Loucy (cell line): ENCODE results near the gene NUAK2.

Source experiments
- H2AFZ ChIP-seq: fragments of 200-600 bp; sonication (generic); 2 replicates; pipeline ENCODE4 v1.6.0; 2016; ENCODE audit warnings: antibody characterized with exemption, mild to moderate bottlenecking, low read length, moderate library complexity
- H3F3A ChIP-seq: fragments of 200-600 bp; 2 replicates; pipeline ENCODE4 v1.6.0; 2016; ENCODE audit warnings: antibody characterized with exemption, low read depth, mild to moderate bottlenecking
- H3K27me3 ChIP-seq: fragments of 200-600 bp; sonication (generic); 2 replicates; pipeline ENCODE4 v1.6.1; 2014; ENCODE audit warnings: low read length, mild to moderate bottlenecking; ENCODE audit not compliant: insufficient read depth, poor library complexity, severe bottlenecking
- H3K36me3 ChIP-seq: fragments of 200-600 bp; sonication (generic); 2 replicates; pipeline ENCODE4 v1.6.1; 2016; ENCODE audit warnings: low read length; ENCODE audit not compliant: insufficient read depth
- H3K4me1 ChIP-seq: fragments of 200-600 bp; sonication (generic); 2 replicates; pipeline ENCODE4 v1.5.1; 2014; ENCODE audit warnings: low read length, mild to moderate bottlenecking; ENCODE audit not compliant: insufficient read depth, poor library complexity, severe bottlenecking
- H3K4me2 ChIP-seq: fragments of 200-600 bp; sonication (generic); 2 replicates; pipeline ENCODE4 v1.6.0; 2014; ENCODE audit warnings: antibody characterized with exemption, low read length, low read depth, mild to moderate bottlenecking; ENCODE audit not compliant: poor library complexity, severe bottlenecking
- H3K4me3 ChIP-seq: fragments of 200-600 bp; sonication (generic); 2 replicates; pipeline ENCODE4 v1.5.1; 2014; ENCODE audit warnings: low read length, mild to moderate bottlenecking, mixed read lengths; ENCODE audit not compliant: poor library complexity, severe bottlenecking
- H3K79me2 ChIP-seq: fragments of 200-600 bp; sonication (generic); 2 replicates; pipeline ENCODE4 v1.6.1; 2014; ENCODE audit warnings: low read length; ENCODE audit not compliant: insufficient read depth
- H3K9ac ChIP-seq: fragments of 200-600 bp; sonication (generic); 2 replicates; pipeline ENCODE4 v1.6.0; 2014; ENCODE audit warnings: mild to moderate bottlenecking, low read depth, low read length, moderate library complexity; ENCODE audit not compliant: poor library complexity, severe bottlenecking
- H3K9me2 ChIP-seq: fragments of 200-600 bp; sonication (generic); replicated peaks from 2 replicates; pipeline ENCODE4 v1.6.1; 2016; ENCODE audit warnings: low read depth, low read length, mixed read lengths
- H3K9me3 ChIP-seq: fragments of 200-600 bp; sonication (generic); 2 replicates; pipeline ENCODE4 v1.6.1; 2014; ENCODE audit warnings: mild to moderate bottlenecking, antibody characterized with exemption, low read length, low read depth; ENCODE audit not compliant: insufficient read depth
- H4K20me1 ChIP-seq: fragments of 200-600 bp; sonication (generic); 2 replicates; pipeline ENCODE4 v1.6.0; 2014; ENCODE audit warnings: antibody characterized with exemption, low read length, mild to moderate bottlenecking; ENCODE audit not compliant: insufficient read depth, poor library complexity, severe bottlenecking
- EZH2phosphoT487 ChIP-seq: fragments of 200-600 bp; IDR thresholded peaks from 2 replicates; pipeline ENCODE4 v1.6.1; 2018; ENCODE audit warnings: antibody characterized with exemption, mild to moderate bottlenecking, moderate library complexity, borderline replicate concordance
- TF ChIP-seq, protein P1 (sequence below): fragments of 200-600 bp; sonication (generic); conservative IDR thresholded peaks from 2 replicates; pipeline ENCODE4 v1.5.1; 2014; ENCODE audit warnings: mild to moderate bottlenecking, antibody characterized with exemption, low read length

Gene NUAK2

DNA sequence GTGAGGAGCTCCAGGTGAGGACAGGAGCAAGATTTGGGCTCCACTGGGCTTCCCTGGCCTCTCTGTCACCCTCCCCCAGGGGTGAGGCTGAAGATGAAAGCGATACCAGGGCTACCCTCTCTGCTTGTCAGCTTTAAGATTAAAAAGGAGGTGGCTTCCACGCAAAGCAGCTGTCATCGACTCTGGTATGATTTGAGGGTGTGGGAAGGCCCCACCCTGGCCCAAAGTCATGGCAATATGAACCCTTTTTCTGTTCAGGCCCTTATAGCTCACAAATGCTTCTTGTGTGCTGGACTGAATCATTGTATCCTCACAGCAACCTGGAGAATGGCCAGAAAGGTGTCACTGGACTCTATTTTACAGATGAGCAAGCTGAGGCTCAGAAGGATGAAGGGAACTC is 41.6 kb downstream of the NUAK2 start:
- H3F3A ChIP-seq: no peaks in the 10 kb centered on the region
- H2AFZ ChIP-seq: no peak overlapping the region
- H3K27me3 ChIP-seq: no peaks in the 10 kb centered on the region
- no peak overlapping the region for H3K9ac ChIP-seq
- H3K36me3 ChIP-seq: no peaks in the 10 kb centered on the region
- H3K9me2 ChIP-seq: no peaks in the 10 kb centered on the region
- no peaks in the 10 kb centered on the region for H3K79me2 ChIP-seq
- no peak overlapping the region for H3K4me3 ChIP-seq
- H3K4me1 ChIP-seq: peaks cover 15% of the 10 kb centered on the region
- H3K9me3 ChIP-seq: no peaks in the 10 kb centered on the region
- TF ChIP-seq, protein P1, sequence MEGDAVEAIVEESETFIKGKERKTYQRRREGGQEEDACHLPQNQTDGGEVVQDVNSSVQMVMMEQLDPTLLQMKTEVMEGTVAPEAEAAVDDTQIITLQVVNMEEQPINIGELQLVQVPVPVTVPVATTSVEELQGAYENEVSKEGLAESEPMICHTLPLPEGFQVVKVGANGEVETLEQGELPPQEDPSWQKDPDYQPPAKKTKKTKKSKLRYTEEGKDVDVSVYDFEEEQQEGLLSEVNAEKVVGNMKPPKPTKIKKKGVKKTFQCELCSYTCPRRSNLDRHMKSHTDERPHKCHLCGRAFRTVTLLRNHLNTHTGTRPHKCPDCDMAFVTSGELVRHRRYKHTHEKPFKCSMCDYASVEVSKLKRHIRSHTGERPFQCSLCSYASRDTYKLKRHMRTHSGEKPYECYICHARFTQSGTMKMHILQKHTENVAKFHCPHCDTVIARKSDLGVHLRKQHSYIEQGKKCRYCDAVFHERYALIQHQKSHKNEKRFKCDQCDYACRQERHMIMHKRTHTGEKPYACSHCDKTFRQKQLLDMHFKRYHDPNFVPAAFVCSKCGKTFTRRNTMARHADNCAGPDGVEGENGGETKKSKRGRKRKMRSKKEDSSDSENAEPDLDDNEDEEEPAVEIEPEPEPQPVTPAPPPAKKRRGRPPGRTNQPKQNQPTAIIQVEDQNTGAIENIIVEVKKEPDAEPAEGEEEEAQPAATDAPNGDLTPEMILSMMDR: no peak
- TF ChIP-seq EZH2phosphoT487: no peak
- H3K4me2 ChIP-seq: no peak overlapping the region
- H4K20me1 ChIP-seq: no peaks in the 10 kb centered on the region

DNA sequence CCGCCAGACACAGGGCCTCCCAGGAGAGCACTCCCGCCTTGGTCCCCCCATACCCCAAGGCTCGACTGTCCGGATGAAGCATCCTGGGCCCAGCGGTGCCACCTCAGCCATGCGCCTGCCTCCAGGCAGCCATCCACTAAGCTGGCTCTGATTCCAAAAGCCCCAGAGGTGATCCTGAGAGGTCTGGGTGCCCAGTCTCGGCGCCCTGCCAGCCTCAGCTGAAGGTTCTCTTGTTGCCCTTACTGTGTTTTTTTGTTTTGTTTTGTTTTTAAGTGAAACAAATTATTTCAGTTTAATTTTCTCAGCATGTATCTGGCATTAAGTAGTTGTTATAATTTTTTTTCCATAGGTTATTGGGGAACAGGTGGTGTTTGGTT is 44.9 kb downstream of the NUAK2 start:
- no peak for TF ChIP-seq EZH2phosphoT487
- TF ChIP-seq, protein P1: no peak
- Histone ChIP-seq H3K9me2 (no peaks in the 10 kb centered on the region), H3F3A (no peaks in the 10 kb centered on the region), H3K4me1 (no peaks in the 10 kb centered on the region), H3K79me2 (no peaks in the 10 kb centered on the region), H3K4me2 (no peak overlapping the region), H2AFZ (no peak overlapping the region), H3K27me3 (no peaks in the 10 kb centered on the region), H3K9me3 (no peaks in the 10 kb centered on the region), H3K4me3 (no peak overlapping the region), H3K36me3 (no peaks in the 10 kb centered on the region), H4K20me1 (no peaks in the 10 kb centered on the region), H3K9ac (no peak overlapping the region)

DNA sequence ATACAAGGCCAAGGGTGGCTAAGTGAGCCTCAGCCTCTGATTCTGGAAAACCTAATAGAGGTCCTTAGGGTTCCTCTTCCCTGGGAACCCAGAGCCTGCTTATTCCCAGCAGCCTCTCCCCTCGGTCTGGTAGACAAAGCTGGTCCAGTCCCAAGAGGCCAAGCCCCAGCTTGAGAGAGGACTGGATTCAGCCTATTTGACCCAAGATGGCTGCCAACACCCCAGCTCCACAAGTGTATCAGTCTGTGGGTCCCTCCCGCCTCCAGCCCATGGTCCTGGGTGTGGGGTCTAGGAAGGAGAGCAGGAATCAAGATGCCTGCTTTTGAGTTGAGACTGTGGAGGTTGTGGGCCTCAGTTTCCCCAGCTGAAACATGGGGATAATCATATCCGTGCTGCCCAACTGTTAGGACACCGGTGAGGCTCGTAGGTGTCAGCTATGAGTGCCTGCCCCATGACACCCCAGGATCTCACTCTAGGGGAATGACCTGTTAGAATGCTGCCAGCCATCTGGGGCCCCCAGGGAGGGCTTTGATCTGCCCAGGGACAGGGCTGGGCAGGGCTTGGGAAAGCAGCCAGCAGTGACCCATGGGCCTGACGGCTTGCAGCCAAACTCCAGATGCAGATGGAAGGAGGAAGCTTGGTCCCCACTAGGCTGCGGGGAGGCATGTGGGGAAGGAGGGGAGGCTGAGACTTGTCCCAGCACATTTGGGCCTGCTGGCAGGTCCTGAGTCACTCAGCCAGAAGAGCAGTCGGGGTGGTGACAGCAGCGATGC is 45.4 kb downstream of the NUAK2 start:
- H3K36me3 ChIP-seq: no peaks in the 10 kb centered on the region
- no peak overlapping the region for H3K4me3 ChIP-seq
- H3K27me3 ChIP-seq: no peaks in the 10 kb centered on the region
- no peaks in the 10 kb centered on the region for H3K79me2 ChIP-seq
- no peaks in the 10 kb centered on the region for H3K9me2 ChIP-seq
- no peak for TF ChIP-seq EZH2phosphoT487
- TF ChIP-seq, protein P1: no peak
- no peaks in the 10 kb centered on the region for H3K9me3 ChIP-seq
- H3K4me2 ChIP-seq: no peak overlapping the region
- no peaks in the 10 kb centered on the region for H4K20me1 ChIP-seq
- no peaks in the 10 kb centered on the region for H3K4me1 ChIP-seq
- no peak overlapping the region for H3K9ac ChIP-seq
- no peak overlapping the region for H2AFZ ChIP-seq
- no peaks in the 10 kb centered on the region for H3F3A ChIP-seq
